H9 (cell line): ENCODE measurements around the gene TEC. TPM values are rescaled to one million over a fixed set of nuclear protein-coding genes. Genes with fewer than 3 reads are reported as not detected.

Source experiments
- DNase-seq: peaks from one replicate; pipeline ENCODE4 v3.0.0-alpha.2; 2017
- H2AFZ ChIP-seq: one replicate; pipeline ENCODE4 v1.6.1; 2013; ENCODE audit warnings: mild to moderate bottlenecking, low read length, control low read depth, moderate library complexity
- H2AK5ac ChIP-seq: 2 replicates; pipeline ENCODE4 v1.6.1; 2013; ENCODE audit warnings: low read length, control low read depth, mixed read lengths; ENCODE audit not compliant: insufficient read length
- H2BK120ac ChIP-seq: one replicate; pipeline ENCODE4 v1.6.1; 2013; ENCODE audit warnings: low read depth, mild to moderate bottlenecking, low read length, control low read depth, inconsistent platforms; ENCODE audit not compliant: poor library complexity, severe bottlenecking
- H2BK12ac ChIP-seq: 2 replicates; pipeline ENCODE4 v1.6.1; 2013; ENCODE audit warnings: low read length, control low read depth, mixed read lengths, low read depth; ENCODE audit not compliant: insufficient read length
- H2BK15ac ChIP-seq: 2 replicates; pipeline ENCODE4 v1.6.1; 2013; ENCODE audit warnings: low read depth, low read length, control low read depth
- H2BK20ac ChIP-seq: one replicate; pipeline ENCODE4 v1.6.1; 2013; ENCODE audit warnings: low read depth, mild to moderate bottlenecking, low read length, control low read depth, inconsistent platforms; ENCODE audit not compliant: poor library complexity, severe bottlenecking
- H2BK5ac ChIP-seq: 2 replicates; pipeline ENCODE4 v1.6.1; 2013; ENCODE audit warnings: low read length, control low read depth, mixed read lengths; ENCODE audit not compliant: insufficient read length
- H3K14ac ChIP-seq: 2 replicates; pipeline ENCODE4 v1.6.1; 2013; ENCODE audit warnings: low read length, control low read depth; ENCODE audit not compliant: insufficient read depth
- H3K18ac ChIP-seq: 2 replicates; pipeline ENCODE4 v1.6.1; 2013; ENCODE audit warnings: low read depth, mild to moderate bottlenecking, mixed read lengths, low read length, control low read depth; ENCODE audit not compliant: insufficient read length
- H3K23ac ChIP-seq: 2 replicates; pipeline ENCODE4 v1.6.1; 2013; ENCODE audit warnings: low read length, control low read depth, mixed read lengths, low read depth; ENCODE audit not compliant: insufficient read length
- H3K23me2 ChIP-seq: 2 replicates; pipeline ENCODE4 v1.6.1; 2013; ENCODE audit warnings: low read depth, mild to moderate bottlenecking, mixed read lengths, low read length, control low read depth; ENCODE audit not compliant: insufficient read length, poor library complexity, severe bottlenecking
- H3K27ac ChIP-seq: 2 replicates; pipeline ENCODE4 v1.5.1; 2013; ENCODE audit warnings: low read length, control low read depth, mixed read lengths, low read depth; ENCODE audit not compliant: insufficient read length
- H3K27me3 ChIP-seq: 2 replicates; pipeline ENCODE4 v1.6.1; 2013; ENCODE audit warnings: low read length, control low read depth, inconsistent platforms; ENCODE audit not compliant: insufficient read depth
- H3K4ac ChIP-seq: 2 replicates; pipeline ENCODE4 v1.6.1; 2013; ENCODE audit warnings: low read depth, mild to moderate bottlenecking, control low read depth, inconsistent platforms, low read length, moderate library complexity
- H3K4me1 ChIP-seq: 2 replicates; pipeline ENCODE4 v1.6.1; 2013; ENCODE audit warnings: low read length, control low read depth, inconsistent platforms; ENCODE audit not compliant: insufficient read depth
- H3K4me2 ChIP-seq: 2 replicates; pipeline ENCODE4 v1.6.1; 2013; ENCODE audit warnings: low read length, control low read depth, mixed read lengths; ENCODE audit not compliant: insufficient read length, insufficient read depth
- H3K56ac ChIP-seq: 2 replicates; pipeline ENCODE4 v1.6.1; 2013; ENCODE audit warnings: low read depth, mild to moderate bottlenecking, mixed read lengths, low read length, control low read depth; ENCODE audit not compliant: insufficient read length
- H3K79me1 ChIP-seq: 2 replicates; pipeline ENCODE4 v1.6.1; 2013; ENCODE audit warnings: low read depth, mild to moderate bottlenecking, moderate library complexity, low read length, control low read depth, inconsistent platforms; ENCODE audit not compliant: insufficient read depth, poor library complexity, severe bottlenecking
- H3K79me2 ChIP-seq: 2 replicates; pipeline ENCODE4 v1.6.1; 2013; ENCODE audit warnings: low read length, control low read depth, inconsistent platforms; ENCODE audit not compliant: insufficient read depth
- H3K9ac ChIP-seq: 2 replicates; pipeline ENCODE4 v1.6.1; 2013; ENCODE audit warnings: low read length, control low read depth, mixed read lengths; ENCODE audit not compliant: insufficient read length; ENCODE audit errors: extremely low read depth
- H3K9me3 ChIP-seq: one replicate; pipeline ENCODE4 v1.6.1; 2013; ENCODE audit warnings: low read depth, low read length, inconsistent platforms; ENCODE audit not compliant: control insufficient read depth
- H3T11ph ChIP-seq: one replicate; pipeline ENCODE4 v1.6.1; 2013; ENCODE audit warnings: mild to moderate bottlenecking, low read length, control low read depth, inconsistent platforms
- H4K20me1 ChIP-seq: one replicate; pipeline ENCODE4 v1.6.1; 2013; ENCODE audit not compliant: control insufficient read depth, insufficient read length, insufficient read depth
- H4K5ac ChIP-seq: 2 replicates; pipeline ENCODE4 v1.6.1; 2013; ENCODE audit warnings: low read depth, mild to moderate bottlenecking, mixed read lengths, low read length, control low read depth; ENCODE audit not compliant: insufficient read length
- H4K8ac ChIP-seq: replicated peaks from 2 replicates; pipeline ENCODE4 v1.6.1; 2013; ENCODE audit warnings: low read length, control low read depth, mixed read lengths, low read depth; ENCODE audit not compliant: insufficient read length
- H4K91ac ChIP-seq: 2 replicates; pipeline ENCODE4 v1.6.1; 2013; ENCODE audit warnings: low read depth, mild to moderate bottlenecking, moderate library complexity, mixed read lengths, low read length, control low read depth; ENCODE audit not compliant: insufficient read length
- H3K27ac Mint-ChIP-seq, 3 experiments: 2 replicates in 2 of 3; 3 replicates in 1 of 3; pipeline ENCODE4 v1.8.0; 2020 to 2021; ENCODE audit warnings: mixed read lengths in 3 of 3, mild to moderate bottlenecking in 1 of 3, moderate library complexity in 1 of 3
- H3K27me3 Mint-ChIP-seq: 2 replicates; pipeline ENCODE4 v1.8.0; 2021; ENCODE audit warnings: low read depth, mild to moderate bottlenecking, moderate library complexity, mixed read lengths
- H3K36me3 Mint-ChIP-seq, 3 experiments: 2 replicates in 2 of 3; 3 replicates in 1 of 3; pipeline ENCODE4 v1.8.0; 2020 to 2021; ENCODE audit warnings: low read depth in 3 of 3, mixed read lengths in 3 of 3; ENCODE audit not compliant: insufficient read depth in 1 of 3
- H3K4me1 Mint-ChIP-seq, 2 experiments: 2 replicates each; pipeline ENCODE4 v1.8.0; 2020; ENCODE audit warnings: mixed read lengths in 2 of 2
- H3K4me3 Mint-ChIP-seq, 2 experiments: 2 replicates in 1 of 2; 3 replicates in 1 of 2; pipeline ENCODE4 v1.8.0; 2020 to 2021; ENCODE audit warnings: mild to moderate bottlenecking in 2 of 2, mixed read lengths in 2 of 2, moderate library complexity in 1 of 2
- H3K9me3 Mint-ChIP-seq, 2 experiments: 2 replicates in 1 of 2; 3 replicates in 1 of 2; pipeline ENCODE4 v1.8.0; 2020; ENCODE audit warnings: mild to moderate bottlenecking in 2 of 2, mixed read lengths in 2 of 2, moderate library complexity in 1 of 2
- CTCF ChIP-seq: fragments of 200-600 bp; sonication (generic); conservative IDR thresholded peaks from 3 replicates; pipeline ENCODE4 v1.8.0; 2021; ENCODE audit warnings: antibody characterized with exemption, mild to moderate bottlenecking
- WGBS: extraction: QIAGEN DNeasy Blood & Tissue Kit; methylation state at CpG from one replicate; pipeline ENCODE4 v1.1.7; 2013; ENCODE audit warnings: missing lambda C conversion rate, low lambda C conversion rate, mixed read lengths; ENCODE audit not compliant: insufficient read length; ENCODE audit errors: extremely low coverage; 5-methylcytosine and 5-hydroxymethylcytosine counted together
- total RNA-seq: library from RNA; stranded (reverse); gene quantifications from 2 replicates; pipeline ENCODE4 v1.2.1, GENCODE V29; 2021

TEC gene
- total RNA-seq, 1 experiment from 2014 or later = 1.8 TPM

- H3K14ac ChIP-seq = no peak overlapping the region
- no peaks in the 10 kb centered on the region for H3K23me2 ChIP-seq
- no peak overlapping the region for H3K4me2 ChIP-seq
- no peak overlapping the region for H3K18ac ChIP-seq
- no peak overlapping the region for H3K56ac ChIP-seq
- peak overlapping the region; percentile 28 to 90 (median 78); a peak in 5 of 7 replicates for H3K27ac Mint-ChIP-seq
- no peak overlapping the region for H2AK5ac ChIP-seq
- no peak for TF ChIP-seq CTCF
- no peak overlapping the region for H2BK120ac ChIP-seq
- no peaks in the 10 kb centered on the region for H3K27me3 ChIP-seq
- peak overlapping the region; percentile 10 for H3K27ac ChIP-seq
- no peaks in the 10 kb centered on the region for H4K20me1 ChIP-seq
- peaks cover 9 to 10% of the 10 kb centered on the region in 2 experiments; a peak in 4 of 5 replicates for H3K9me3 Mint-ChIP-seq
- peaks cover 28 to 39% of the 10 kb centered on the region in 2 experiments for H3K4me1 Mint-ChIP-seq
- H3T11ph ChIP-seq = no peak overlapping the region
- no peak overlapping the region for H4K8ac ChIP-seq
- H3K4me1 ChIP-seq = peaks cover 13% of the 10 kb centered on the region; the same call in 1 of the 2 replicates
- peaks cover 1 to 11% (median 6%) of the 10 kb centered on the region in 3 experiments; a peak in 5 of 7 replicates for H3K36me3 Mint-ChIP-seq
- H2BK20ac ChIP-seq = no peak overlapping the region
- H3K27me3 Mint-ChIP-seq = no peaks in the 10 kb centered on the region
- no peak overlapping the region for H3K23ac ChIP-seq
- no peak overlapping the region for H2BK12ac ChIP-seq
- no CpG with 5 or more reads among the region's 7 CpGs for WGBS
- H3K79me2 ChIP-seq = no peaks in the 10 kb centered on the region
- H2BK15ac ChIP-seq = no peak overlapping the region
- H3K4ac ChIP-seq = no peak overlapping the region
- H2AFZ ChIP-seq = no peak overlapping the region
- H2BK5ac ChIP-seq = no peak overlapping the region
- no peak overlapping the region for H4K91ac ChIP-seq
- H3K9me3 ChIP-seq = no peaks in the 10 kb centered on the region
- H3K4me3 Mint-ChIP-seq = no peak overlapping the region; a peak in 1 of 5 replicates
- DNase-seq = peak; percentile 73
- H3K9ac ChIP-seq = no peak overlapping the region
- H4K5ac ChIP-seq = no peak overlapping the region
- H3K79me1 ChIP-seq = no peaks in the 10 kb centered on the region
These were observed 94.3 kb downstream of the TEC start for GRCh38 chr4:48175328-48175727.
